HCT116 (cell line): Measurements from ENCODE around the gene SLC41A1. TPM values are rescaled to one million over a fixed set of nuclear protein-coding genes. Genes with fewer than 3 reads are reported as not detected.

Experiments
- ATAC-seq: fragments of 200-7000 bp; cut with Tn5 transposase; 2 replicates; pipeline ENCODE4 v1.9.1; 2020; ENCODE audit warnings: mild to moderate bottlenecking, moderate library complexity
- BruUV-seq: library from RNA; stranded (reverse); fragments of 400-500 nt; replicated peaks from 2 replicates; lab custom pipeline; 2021; lab: Mats Ljungman, UMichigan
- CTCF ChIA-PET: fragments of 300-600 bp; sonication (Branson Sonifier 250); formaldehyde crosslinking; loops from one replicate; lab custom pipeline; 2021; ENCODE audit warnings: antibody characterized with exemption; lab: Charles Lee
- POLR2A ChIA-PET: fragments of 300-600, 350-600 bp; sonication (Branson Sonifier 250); formaldehyde crosslinking; loops from one replicate; lab custom pipeline; 2021; ENCODE audit warnings: antibody characterized with exemption; lab: Charles Lee
- RAD21 ChIA-PET, 2 experiments: fragments of 300-600 bp; sonication (Branson Sonifier 250); formaldehyde crosslinking; loops; one replicate each; lab custom pipeline; 2023; ENCODE audit warnings: low total read pairs in 2 of 2; ENCODE audit not compliant: uncharacterized antibody in 2 of 2, unreplicated experiment in 2 of 2, low non-redundant PET in 1 of 2; lab: Charles Lee
- DNase-seq: peaks from one replicate; pipeline ENCODE4 v3.0.0-alpha.2; 2010; ENCODE audit warnings: low read depth, low spot score
- H2AFZ ChIP-seq: fragments of 200-600 bp; shearing (Covaris generic), sonication (generic); 2 replicates; pipeline ENCODE4 v1.6.1; 2017; ENCODE audit warnings: low read depth, mixed run types, mixed read lengths, antibody characterized with exemption, low read length; ENCODE audit not compliant: poor library complexity, severe bottlenecking
- H3K27ac ChIP-seq: 2 replicates; pipeline ENCODE4 v1.5.1; 2012; ENCODE audit warnings: low read depth, low read length
- H3K27me3 ChIP-seq: fragments of 200-600 bp; sonication (generic); 2 replicates; pipeline ENCODE4 v1.6.1; 2016; ENCODE audit warnings: mixed run types, low read length, mixed read lengths; ENCODE audit not compliant: insufficient read depth
- H3K36me3 ChIP-seq, 2 experiments: fragments of 200-500 bp in 1 of 2; fragments of 200-600 bp in 1 of 2; sonication (Bioruptor generic) in 1 of 2; sonication (generic) in 1 of 2; 2 replicates each; pipeline versions ENCODE4 v1.5.1 to v1.6.1; 2014 to 2016; ENCODE audit warnings: low read length in 2 of 2, inconsistent platforms in 1 of 2, mixed read lengths in 1 of 2, mixed run types in 1 of 2; ENCODE audit not compliant: insufficient read depth in 2 of 2, control insufficient read depth in 1 of 2
- H3K4me1 ChIP-seq, 2 experiments: fragments of 200-600 bp in 1 of 2; sonication (generic) in 1 of 2; 2 replicates each; pipeline versions ENCODE4 v1.5.1 to v1.6.1; 2012 to 2017; ENCODE audit warnings: low read length in 2 of 2, inconsistent platforms in 1 of 2, mild to moderate bottlenecking in 1 of 2, mixed read lengths in 1 of 2, mixed run types in 1 of 2, moderate library complexity in 1 of 2; ENCODE audit not compliant: insufficient read depth in 2 of 2, control insufficient read depth in 1 of 2
- H3K4me2 ChIP-seq: fragments of 200-600 bp; sonication (generic); 2 replicates; pipeline ENCODE4 v1.6.1; 2017; ENCODE audit warnings: mixed run types, low read length, mixed read lengths
- H3K4me3 ChIP-seq, 2 experiments: fragments of 200-600 bp in 1 of 2; sonication (generic) in 1 of 2; replicated peaks in 1 of 2; 2 replicates each; pipeline ENCODE4 v1.5.1; 2011 to 2016; ENCODE audit warnings: low read length in 2 of 2, control low read depth in 1 of 2, low read depth in 1 of 2, mild to moderate bottlenecking in 1 of 2, mixed read lengths in 1 of 2, mixed run types in 1 of 2
- H3K79me2 ChIP-seq: fragments of 200-600 bp; sonication (generic); 2 replicates; pipeline ENCODE4 v1.6.1; 2017; ENCODE audit warnings: mild to moderate bottlenecking, mixed run types, low read length, moderate library complexity, mixed read lengths; ENCODE audit not compliant: insufficient read depth
- H3K9ac ChIP-seq: fragments of 200-600 bp; sonication (generic); 2 replicates; pipeline ENCODE4 v1.6.1; 2016; ENCODE audit warnings: low read length, mixed read lengths
- H3K9me2 ChIP-seq: fragments of 200-600 bp; sonication (generic), shearing (Covaris generic); 2 replicates; pipeline ENCODE4 v1.6.1; 2017; ENCODE audit warnings: mixed run types, mild to moderate bottlenecking, moderate library complexity; ENCODE audit not compliant: insufficient read depth
- H3K9me3 ChIP-seq, 2 experiments: fragments of 200-500 bp in 1 of 2; fragments of 200-600 bp in 1 of 2; sonication (Bioruptor generic) in 1 of 2; sonication (generic) in 1 of 2; 2 replicates each; pipeline ENCODE4 v1.6.1; 2014 to 2017; ENCODE audit warnings: low read length in 2 of 2, mixed read lengths in 2 of 2, inconsistent platforms in 1 of 2, low read depth in 1 of 2, mild to moderate bottlenecking in 1 of 2, mixed run types in 1 of 2, moderate library complexity in 1 of 2; ENCODE audit not compliant: control insufficient read depth in 1 of 2, insufficient read depth in 1 of 2
- H4K20me1 ChIP-seq: fragments of 200-600 bp; sonication (generic), shearing (Covaris generic); 2 replicates; pipeline ENCODE4 v1.6.1; 2017; ENCODE audit warnings: mixed run types, mild to moderate bottlenecking, moderate library complexity; ENCODE audit not compliant: insufficient read depth
- CBX3 ChIP-seq: IDR thresholded peaks from 2 replicates; pipeline ENCODE4 v1.6.1; 2012; ENCODE audit warnings: low read depth
- EGR1 ChIP-seq: IDR thresholded peaks from 2 replicates; pipeline ENCODE4 v1.6.1; 2012; ENCODE audit warnings: low read depth
- FOSL1 ChIP-seq: IDR thresholded peaks from 2 replicates; pipeline ENCODE4 v1.6.1; 2012; ENCODE audit warnings: low read depth
- JUND ChIP-seq: IDR thresholded peaks from 2 replicates; pipeline ENCODE4 v1.6.1; 2012
- POLR2A ChIP-seq: IDR thresholded peaks from 2 replicates; pipeline ENCODE4 v1.7.0; 2011; ENCODE audit warnings: borderline replicate concordance; ENCODE audit not compliant: insufficient read depth, insufficient read length; ENCODE audit errors: extremely low read depth
- RAD21 ChIP-seq: IDR thresholded peaks from 2 replicates; pipeline ENCODE4 v1.6.1; 2012; ENCODE audit warnings: low read depth, mild to moderate bottlenecking
- SP1 ChIP-seq: IDR thresholded peaks from 2 replicates; pipeline ENCODE4 v1.6.1; 2012; ENCODE audit warnings: low read depth
- SRF ChIP-seq: IDR thresholded peaks from 2 replicates; pipeline ENCODE4 v1.6.1; 2012; ENCODE audit warnings: low read depth
- TCF7L2 ChIP-seq: IDR thresholded peaks from 2 replicates; pipeline ENCODE4 v1.7.0; 2011; ENCODE audit warnings: borderline replicate concordance, inconsistent platforms; ENCODE audit not compliant: insufficient read depth, insufficient read length; ENCODE audit errors: extremely low read depth
- YY1 ChIP-seq: IDR thresholded peaks from 2 replicates; pipeline ENCODE4 v1.6.1; 2011; ENCODE audit warnings: low read length, low read depth, moderate library complexity, mild to moderate bottlenecking; ENCODE audit not compliant: insufficient replicate concordance; ENCODE audit errors: extremely low read depth
- ZNF274 ChIP-seq: fragments of 200-500 bp; sonication (Bioruptor generic); IDR thresholded peaks from 2 replicates; pipeline ENCODE4 v1.6.1; 2014; ENCODE audit warnings: mild to moderate bottlenecking, low read depth, low read length, inconsistent platforms
- intact Hi-C: fragments of 100-400 bp; cut with micrococcal nuclease; formaldehyde crosslinking; loops from 2 replicates; pipeline ENCODE4 v1.10.0; 2022
- total RNA-seq: library from RNA; stranded (reverse); gene quantifications from one replicate; pipeline ENCODE4 v1.2.1, GENCODE V29; 2021; ENCODE audit not compliant: unreplicated experiment
- TF ChIP-seq, protein P1 (sequence below): IDR thresholded peaks from 2 replicates; pipeline ENCODE4 v1.6.1; 2012
- TF ChIP-seq, protein P2 (sequence below): IDR thresholded peaks from 2 replicates; pipeline ENCODE4 v1.6.1; 2012
- TF ChIP-seq, protein P3 (sequence below), 3 experiments: fragments of 200-600 bp in 1 of 3; sonication (generic) in 1 of 3; IDR thresholded peaks in 2 of 3; conservative IDR thresholded peaks in 1 of 3; 2 replicates each; pipeline ENCODE4 v1.5.1; 2012 to 2017; ENCODE audit warnings: low read depth in 2 of 3, low read length in 2 of 3, antibody characterized with exemption in 1 of 3, borderline replicate concordance in 1 of 3, control low read depth in 1 of 3, mild to moderate bottlenecking in 1 of 3, mixed read lengths in 1 of 3, mixed run types in 1 of 3, moderate library complexity in 1 of 3; ENCODE audit not compliant: insufficient read depth in 1 of 3

The SLC41A1 gene
- total RNA-seq, 1 experiment from 2014 or later, result 35.9 TPM

DNA sequence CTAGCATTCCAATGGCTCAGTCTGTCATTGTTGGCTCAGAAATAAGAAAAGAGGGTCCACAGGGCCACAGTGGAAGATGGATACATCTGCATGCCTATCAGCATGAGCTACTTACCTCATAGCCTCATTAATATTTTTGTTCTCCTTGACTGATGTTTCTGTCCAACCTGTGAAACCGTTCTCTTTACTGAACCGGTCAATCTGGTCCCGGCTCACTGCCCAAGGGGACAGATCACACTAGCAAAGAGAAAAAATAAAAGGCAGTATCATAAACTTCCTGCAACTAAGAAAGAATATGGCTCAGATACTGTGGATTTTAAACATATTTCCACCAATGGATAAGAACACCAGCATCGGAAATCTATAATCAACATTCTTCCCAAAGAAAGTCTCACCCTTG is 42.4 kb downstream of the SLC41A1 start:
- ChIA-PET CTCF (no interaction called here), RAD21 (no interaction called here), POLR2A (no interaction called here)
- H3K9ac ChIP-seq, result no peak overlapping the region
- H3K4me3 ChIP-seq, result no peak overlapping the region
- DNase-seq (no peak), ATAC-seq (no peak)
- H2AFZ ChIP-seq, result no peak overlapping the region
- no peak overlapping the region for H3K4me2 ChIP-seq
- no TSS peak for BruUV-seq
- H3K4me1 ChIP-seq, result peaks cover 3 to 17% of the 10 kb centered on the region in 2 experiments; a peak in 3 of 4 replicates
- no peaks in the 10 kb centered on the region for H4K20me1 ChIP-seq
- H3K27me3 ChIP-seq, result no peaks in the 10 kb centered on the region
- H3K9me3 ChIP-seq, result no peaks in the 10 kb centered on the region
- intact Hi-C loops, result no loop called here
- H3K79me2 ChIP-seq, result no peaks in the 10 kb centered on the region
- H3K27ac ChIP-seq, result no peak overlapping the region
- no peaks in the 10 kb centered on the region for H3K9me2 ChIP-seq
- TF ChIP-seq, protein P1, sequence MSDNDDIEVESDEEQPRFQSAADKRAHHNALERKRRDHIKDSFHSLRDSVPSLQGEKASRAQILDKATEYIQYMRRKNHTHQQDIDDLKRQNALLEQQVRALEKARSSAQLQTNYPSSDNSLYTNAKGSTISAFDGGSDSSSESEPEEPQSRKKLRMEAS, result no peak
- TF ChIP-seq JUND, result no peak
- no peak for TF ChIP-seq SRF
- TF ChIP-seq, protein P2, sequence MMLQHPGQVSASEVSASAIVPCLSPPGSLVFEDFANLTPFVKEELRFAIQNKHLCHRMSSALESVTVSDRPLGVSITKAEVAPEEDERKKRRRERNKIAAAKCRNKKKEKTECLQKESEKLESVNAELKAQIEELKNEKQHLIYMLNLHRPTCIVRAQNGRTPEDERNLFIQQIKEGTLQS, result no peak
- TF ChIP-seq ZNF274, result no peak
- TF ChIP-seq, protein P3, sequence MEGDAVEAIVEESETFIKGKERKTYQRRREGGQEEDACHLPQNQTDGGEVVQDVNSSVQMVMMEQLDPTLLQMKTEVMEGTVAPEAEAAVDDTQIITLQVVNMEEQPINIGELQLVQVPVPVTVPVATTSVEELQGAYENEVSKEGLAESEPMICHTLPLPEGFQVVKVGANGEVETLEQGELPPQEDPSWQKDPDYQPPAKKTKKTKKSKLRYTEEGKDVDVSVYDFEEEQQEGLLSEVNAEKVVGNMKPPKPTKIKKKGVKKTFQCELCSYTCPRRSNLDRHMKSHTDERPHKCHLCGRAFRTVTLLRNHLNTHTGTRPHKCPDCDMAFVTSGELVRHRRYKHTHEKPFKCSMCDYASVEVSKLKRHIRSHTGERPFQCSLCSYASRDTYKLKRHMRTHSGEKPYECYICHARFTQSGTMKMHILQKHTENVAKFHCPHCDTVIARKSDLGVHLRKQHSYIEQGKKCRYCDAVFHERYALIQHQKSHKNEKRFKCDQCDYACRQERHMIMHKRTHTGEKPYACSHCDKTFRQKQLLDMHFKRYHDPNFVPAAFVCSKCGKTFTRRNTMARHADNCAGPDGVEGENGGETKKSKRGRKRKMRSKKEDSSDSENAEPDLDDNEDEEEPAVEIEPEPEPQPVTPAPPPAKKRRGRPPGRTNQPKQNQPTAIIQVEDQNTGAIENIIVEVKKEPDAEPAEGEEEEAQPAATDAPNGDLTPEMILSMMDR (IDR thresholded peaks at IDR 0.05 in 2 of 3, conservative IDR thresholded peaks at IDR 0.05 in 1 of 3; ENCODE audit: borderline replicate concordance in 1 of 3, insufficient read depth in 1 of 3, low read depth in 2 of 3, low read length in 2 of 3), result no peak
- no peak for TF ChIP-seq RAD21
- no peak for TF ChIP-seq CBX3
- TF ChIP-seq POLR2A, result no peak
- TF ChIP-seq TCF7L2, result no peak
- TF ChIP-seq YY1, result no peak
- TF ChIP-seq EGR1, result no peak
- no peak for TF ChIP-seq SP1
- TF ChIP-seq FOSL1, result no peak
- H3K36me3 ChIP-seq, result peaks cover 0 to 2% of the 10 kb centered on the region in 2 experiments; a peak in 1 of 4 replicates
